SK-N-MC (cell line): ENCODE results near the gene NFKB2.

Experiments used
- EZH2 ChIP-seq: fragments of 200-600 bp; sonication (generic); IDR thresholded peaks from one replicate; pipeline ENCODE4 v1.6.1; 2017; ENCODE audit warnings: antibody characterized with exemption
- POLR2AphosphoS5 ChIP-seq: IDR thresholded peaks from 2 replicates; pipeline ENCODE4 v1.6.1; 2012; ENCODE audit warnings: mild to moderate bottlenecking, low read depth, low read length, borderline replicate concordance

GRCh38 chr10:102396317-102396650, 779 bp downstream of the NFKB2 start:
- TF ChIP-seq EZH2 (no peak), POLR2AphosphoS5 (no peak)
